Lower lobe of right lung (tissue), 2 donors: ENCODE measurements around the gene PCYOX1L. TPM values are rescaled to one million over a fixed set of nuclear protein-coding genes. Genes with fewer than 3 reads are reported as not detected.
A peak's percentile ranks its signal among the peaks of the same experiment; 100 is the strongest.

Source experiments
- ATAC-seq, 2 donors: fragments of 200-7000 bp; cut with Tn5 transposase; one replicate each; pipeline ENCODE4 v1.9.1; 2020 to 2022; ENCODE audit warnings: mild to moderate bottlenecking in 2 of 2, moderate library complexity in 2 of 2
- DNase-seq: peaks from one replicate; pipeline ENCODE4 v3.0.0-alpha.2; 2020
- H3K27ac ChIP-seq: fragments of 200-600 bp; one replicate; pipeline ENCODE4 v1.8.0; 2022
- H3K27me3 ChIP-seq: fragments of 200-600 bp; one replicate; pipeline ENCODE4 v1.8.0; 2022; ENCODE audit warnings: low read depth
- H3K36me3 ChIP-seq: fragments of 200-600 bp; one replicate; pipeline ENCODE4 v1.8.0; 2022; ENCODE audit warnings: mild to moderate bottlenecking
- H3K4me1 ChIP-seq: fragments of 200-600 bp; one replicate; pipeline ENCODE4 v1.8.0; 2022
- H3K4me3 ChIP-seq: fragments of 200-600 bp; one replicate; pipeline ENCODE4 v1.8.0; 2022; ENCODE audit warnings: mild to moderate bottlenecking
- H3K9me3 ChIP-seq: fragments of 200-600 bp; one replicate; pipeline ENCODE4 v1.8.0; 2022
- intact Hi-C: fragments of 100-400 bp; cut with DNase I; formaldehyde crosslinking; loops from one replicate; pipeline ENCODE4 v1.11.0; 2022
- total RNA-seq: library from RNA; stranded (reverse); fragmentation: NEBNext Ultra II Directional; extraction: Animal tissue kit (Norgen Biotek cat#: 25700); gene quantifications from one replicate; pipeline ENCODE4 v1.2.1, GENCODE V29; 2021
- TF ChIP-seq, protein P1 (sequence below): fragments of 200-600 bp; IDR thresholded peaks from one replicate; pipeline ENCODE4 v1.8.0; 2022; ENCODE audit warnings: antibody characterized with exemption, mild to moderate bottlenecking
- donor health status: DM: no; HTN: yes; CAD: no; lungs with severe emphysema.

The PCYOX1L gene
- total RNA-seq, 1 donor from 2014 or later, result 5.9 TPM

DNA sequence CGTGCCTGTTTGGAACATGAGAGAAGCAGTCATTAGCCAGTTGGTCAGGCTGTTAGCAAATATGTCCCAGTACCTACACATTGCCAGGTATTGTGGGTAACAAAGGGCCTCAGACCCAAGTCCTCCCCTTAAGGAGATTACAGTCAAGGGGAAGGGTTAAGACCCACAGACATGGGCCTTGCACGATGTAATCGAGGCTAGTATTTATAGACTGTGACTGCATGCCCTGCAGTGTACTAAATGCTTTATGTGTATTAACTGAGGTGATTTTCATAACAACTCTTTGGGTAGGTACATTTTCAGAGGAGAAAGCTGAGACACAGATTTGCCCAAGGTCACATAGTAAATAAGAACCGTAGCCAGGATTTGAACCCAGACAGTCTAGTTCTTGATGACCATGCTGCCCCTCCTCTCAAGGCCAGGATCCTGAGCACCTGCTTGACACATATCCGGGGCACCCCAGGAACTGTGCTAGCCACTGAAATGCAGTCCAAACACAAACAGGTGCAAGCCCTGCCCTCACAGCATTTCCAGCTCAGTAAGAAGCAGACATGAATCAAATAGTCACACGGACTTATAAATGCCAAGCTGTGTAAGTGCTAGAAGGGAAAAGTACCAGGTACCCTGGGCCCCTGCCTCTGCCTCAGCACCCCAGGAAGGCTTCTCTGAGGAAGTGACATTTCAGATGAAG, 44.5 kb upstream of the PCYOX1L start:
- Histone ChIP-seq H3K36me3 (peaks cover 5% of the 10 kb centered on the region), H3K27me3 (no peaks in the 10 kb centered on the region), H3K4me3 (no peak overlapping the region), H3K9me3 (no peaks in the 10 kb centered on the region), H3K4me1 (peaks cover 4% of the 10 kb centered on the region), H3K27ac (no peak overlapping the region)
- no peak for DNase-seq
- intact Hi-C loops, result loop anchor here (10.0 kb wide), 1 partner anchor 52 kb away; no protein-coding TSS in a partner anchor
- no peak for ATAC-seq
- TF ChIP-seq, protein P1, sequence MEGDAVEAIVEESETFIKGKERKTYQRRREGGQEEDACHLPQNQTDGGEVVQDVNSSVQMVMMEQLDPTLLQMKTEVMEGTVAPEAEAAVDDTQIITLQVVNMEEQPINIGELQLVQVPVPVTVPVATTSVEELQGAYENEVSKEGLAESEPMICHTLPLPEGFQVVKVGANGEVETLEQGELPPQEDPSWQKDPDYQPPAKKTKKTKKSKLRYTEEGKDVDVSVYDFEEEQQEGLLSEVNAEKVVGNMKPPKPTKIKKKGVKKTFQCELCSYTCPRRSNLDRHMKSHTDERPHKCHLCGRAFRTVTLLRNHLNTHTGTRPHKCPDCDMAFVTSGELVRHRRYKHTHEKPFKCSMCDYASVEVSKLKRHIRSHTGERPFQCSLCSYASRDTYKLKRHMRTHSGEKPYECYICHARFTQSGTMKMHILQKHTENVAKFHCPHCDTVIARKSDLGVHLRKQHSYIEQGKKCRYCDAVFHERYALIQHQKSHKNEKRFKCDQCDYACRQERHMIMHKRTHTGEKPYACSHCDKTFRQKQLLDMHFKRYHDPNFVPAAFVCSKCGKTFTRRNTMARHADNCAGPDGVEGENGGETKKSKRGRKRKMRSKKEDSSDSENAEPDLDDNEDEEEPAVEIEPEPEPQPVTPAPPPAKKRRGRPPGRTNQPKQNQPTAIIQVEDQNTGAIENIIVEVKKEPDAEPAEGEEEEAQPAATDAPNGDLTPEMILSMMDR, result no peak

DNA sequence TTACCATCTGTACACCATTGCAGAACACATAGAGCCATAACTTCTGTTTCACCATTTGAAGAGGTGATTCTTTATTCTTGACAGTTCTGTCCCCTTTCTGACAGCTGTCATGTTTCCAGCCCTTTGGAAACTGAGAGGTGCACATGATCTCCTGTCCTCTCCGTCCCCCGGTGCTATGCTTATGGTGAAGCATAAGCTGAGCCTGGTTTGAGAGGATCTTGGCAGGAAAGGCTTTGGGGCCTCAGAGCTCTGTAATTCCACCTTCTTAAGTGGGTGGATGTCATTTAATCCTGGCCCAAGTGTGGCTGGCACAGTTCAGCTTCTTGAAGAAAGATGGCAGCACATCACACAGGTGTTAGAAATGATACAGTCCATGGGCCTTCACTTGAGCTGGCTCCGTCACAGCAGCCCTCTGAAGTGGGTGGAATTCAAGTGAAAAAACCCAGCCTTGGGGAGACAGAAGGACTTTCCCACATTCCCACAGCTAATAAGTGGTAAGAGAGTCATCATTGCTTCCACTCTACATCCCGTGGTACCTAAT, 43.2 kb upstream of the PCYOX1L start:
- Histone ChIP-seq H3K36me3 (peaks cover 5% of the 10 kb centered on the region), H3K4me3 (no peak overlapping the region), H3K9me3 (no peaks in the 10 kb centered on the region), H3K27ac (no peak overlapping the region), H3K4me1 (no peaks in the 10 kb centered on the region), H3K27me3 (no peaks in the 10 kb centered on the region)
- no peak for ATAC-seq
- TF ChIP-seq, protein P1, result no peak
- intact Hi-C loops, result loop anchor here (10.0 kb wide), 1 partner anchor 50 kb away; no protein-coding TSS in a partner anchor
- DNase-seq, result no peak

DNA sequence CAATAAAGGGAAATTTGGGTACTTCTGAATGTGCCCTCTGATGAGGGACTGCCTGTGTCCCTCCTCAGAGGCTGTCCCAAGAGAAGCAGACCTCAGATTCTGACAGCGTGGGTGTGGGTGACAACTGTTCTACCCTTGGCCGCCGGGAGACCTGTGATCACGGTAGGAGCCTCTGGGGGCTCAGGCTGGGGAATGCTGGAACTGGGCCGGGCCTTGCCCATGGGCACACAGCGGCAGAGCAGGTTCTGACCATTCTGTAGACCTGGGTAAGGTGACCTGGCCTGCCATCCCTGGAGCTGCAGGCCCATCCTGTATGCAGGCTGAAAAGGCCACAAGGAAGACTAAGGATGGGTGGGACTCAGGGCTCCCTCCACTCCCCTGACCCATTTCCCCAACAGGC, 42.1 kb upstream of the PCYOX1L start:
- H3K4me3 ChIP-seq, result no peak overlapping the region
- DNase-seq (no peak), ATAC-seq (no peak)
- H3K27me3 ChIP-seq, result no peaks in the 10 kb centered on the region
- H3K9me3 ChIP-seq, result no peaks in the 10 kb centered on the region
- peaks cover 5% of the 10 kb centered on the region for H3K36me3 ChIP-seq
- intact Hi-C loops, result loop anchor here (10.0 kb wide), 1 partner anchor 49 kb away; no protein-coding TSS in a partner anchor
- peaks cover 7% of the 10 kb centered on the region for H3K4me1 ChIP-seq
- TF ChIP-seq, protein P1, result no peak
- H3K27ac ChIP-seq, result no peak overlapping the region

DNA sequence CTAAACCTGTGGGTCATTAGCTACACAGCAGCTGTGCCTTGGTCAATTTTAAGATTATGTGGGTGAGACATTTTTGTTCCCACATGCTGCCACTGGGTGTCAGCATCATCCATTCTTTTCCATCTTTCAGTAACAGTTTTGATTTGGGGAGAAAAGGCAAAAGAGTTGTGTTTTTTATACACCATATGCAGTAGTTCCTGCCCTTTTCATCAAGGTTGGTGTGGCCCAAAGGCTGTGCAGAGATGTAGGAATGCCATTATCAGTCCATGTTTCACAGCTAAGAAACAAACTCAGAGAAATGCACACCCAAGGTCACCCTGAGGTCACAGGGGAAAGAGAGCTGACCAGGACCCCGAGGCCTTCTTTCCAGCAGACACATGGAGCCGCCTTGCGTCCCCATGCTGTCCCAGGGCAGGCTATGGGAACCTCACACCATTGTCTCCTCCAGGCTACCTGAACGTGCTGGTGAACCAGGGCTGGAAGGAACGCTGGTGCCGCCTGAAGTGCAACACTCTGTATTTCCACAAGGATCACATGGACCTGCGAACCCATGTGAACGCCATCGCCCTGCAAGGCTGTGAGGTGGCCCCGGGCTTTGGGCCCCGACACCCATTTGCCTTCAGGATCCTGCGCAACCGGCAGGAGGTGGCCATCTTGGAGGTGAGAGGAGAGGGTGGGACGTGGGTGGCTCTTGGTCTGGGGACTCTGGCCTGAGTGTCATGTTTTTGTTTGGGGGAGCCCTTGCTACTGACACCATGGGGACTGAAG, 40.4 kb upstream of the PCYOX1L start:
- Histone ChIP-seq H3K27me3 (no peaks in the 10 kb centered on the region), H3K4me3 (no peak overlapping the region), H3K27ac (no peak overlapping the region), H3K4me1 (peaks cover 21% of the 10 kb centered on the region), H3K36me3 (peaks cover 3% of the 10 kb centered on the region), H3K9me3 (no peaks in the 10 kb centered on the region)
- ATAC-seq (no peak), DNase-seq (no peak)
- TF ChIP-seq, protein P1, result peak; percentile 72
- intact Hi-C loops, result loop anchor here (10.0 kb wide), 1 partner anchor 47 kb away; no protein-coding TSS in a partner anchor

DNA sequence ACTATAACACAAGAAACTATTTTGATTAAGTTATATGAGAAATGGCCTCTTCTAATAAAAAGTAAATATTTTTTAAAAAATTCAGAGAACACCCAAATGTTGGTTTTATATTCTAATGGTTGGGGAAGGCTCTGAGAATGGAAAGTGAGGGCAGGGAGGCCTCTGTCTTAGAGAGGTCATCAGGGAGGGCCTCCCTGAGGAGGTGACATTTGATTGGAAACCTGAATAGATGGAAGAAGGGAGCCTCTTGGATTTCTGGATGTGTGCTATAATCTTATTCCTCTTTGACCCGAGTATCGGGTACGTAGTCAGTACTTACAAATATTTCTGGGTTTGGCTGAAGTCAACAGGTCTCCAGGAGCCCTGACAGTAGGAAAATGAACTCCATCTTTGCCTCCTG, 38.7 kb upstream of the PCYOX1L start:
- TF ChIP-seq, protein P1, result no peak
- H3K36me3 ChIP-seq, result peaks cover 5% of the 10 kb centered on the region
- H3K9me3 ChIP-seq, result no peaks in the 10 kb centered on the region
- H3K4me3 ChIP-seq, result no peak overlapping the region
- H3K27ac ChIP-seq, result no peak overlapping the region
- DNase-seq (no peak), ATAC-seq (no peak)
- intact Hi-C loops, result loop anchor here (10.0 kb wide), 1 partner anchor 46 kb away; no protein-coding TSS in a partner anchor
- no peaks in the 10 kb centered on the region for H3K27me3 ChIP-seq
- peaks cover 29% of the 10 kb centered on the region for H3K4me1 ChIP-seq
